H1 (cell line): ENCODE data around the gene VPS50.

Experiments used
- ATF2 ChIP-seq: IDR thresholded peaks from 2 replicates; pipeline ENCODE4 v1.6.1; 2012; ENCODE audit warnings: low read length, inconsistent platforms
- BCL11A ChIP-seq, 2 experiments: IDR thresholded peaks; one replicate each; pipeline ENCODE4 v1.6.1; 2011; ENCODE audit warnings: low read depth in 2 of 2, low read length in 2 of 2, mild to moderate bottlenecking in 2 of 2
- CTCF ChIP-seq, 3 experiments: IDR thresholded peaks; 1 replicate in 2 of 3; 2 replicates in 1 of 3; pipeline versions ENCODE4 v1.5.1 to v1.6.1; 2011; ENCODE audit warnings: low read length in 3 of 3, mild to moderate bottlenecking in 3 of 3, inconsistent platforms in 2 of 3, low read depth in 1 of 3, moderate library complexity in 1 of 3; ENCODE audit not compliant: insufficient read depth in 1 of 3; ENCODE audit errors: control extremely low read depth in 1 of 3
- EZH2 ChIP-seq: fragments of 200-600 bp; sonication (generic); IDR thresholded peaks from 2 replicates; pipeline ENCODE4 v1.7.1; 2012; ENCODE audit warnings: low read depth, mild to moderate bottlenecking, moderate library complexity, low read length, inconsistent platforms; ENCODE audit not compliant: severe bottlenecking
- POLR2A ChIP-seq, 2 experiments: IDR thresholded peaks; 1 replicate in 1 of 2; 2 replicates in 1 of 2; pipeline ENCODE4 v1.6.1; 2011; ENCODE audit warnings: low read depth in 2 of 2, low read length in 2 of 2, mild to moderate bottlenecking in 2 of 2; ENCODE audit errors: control extremely low read depth in 1 of 2
- SIN3A ChIP-seq, 2 experiments: IDR thresholded peaks in 1 of 2; conservative IDR thresholded peaks in 1 of 2; 2 replicates each; pipeline ENCODE4 v1.6.1; 2011 to 2012; ENCODE audit warnings: low read length in 2 of 2, improper control_type of control experiment in 1 of 2, low read depth in 1 of 2, mild to moderate bottlenecking in 1 of 2
- SIX5 ChIP-seq: IDR thresholded peaks from 2 replicates; pipeline ENCODE4 v1.6.1; 2011; ENCODE audit warnings: mild to moderate bottlenecking, low read depth, low read length
- SP2 ChIP-seq: IDR thresholded peaks from 2 replicates; pipeline ENCODE4 v1.6.1; 2012; ENCODE audit warnings: mild to moderate bottlenecking, low read length, inconsistent platforms
- TEAD4 ChIP-seq: IDR thresholded peaks from 2 replicates; pipeline ENCODE4 v1.6.1; 2012; ENCODE audit warnings: low read depth, low read length, inconsistent platforms, mixed read lengths

- TF ChIP-seq SIN3A (conservative IDR thresholded peaks at IDR 0.05 in 1 of 2, IDR thresholded peaks at IDR 0.05 in 1 of 2; ENCODE audit: low read depth in 1 of 2, low read length in 2 of 2), result no peak
- TF ChIP-seq CTCF (IDR thresholded peaks at IDR 0.05; ENCODE audit: control extremely low read depth in 1 of 3, insufficient read depth in 1 of 3, low read depth in 1 of 3, low read length in 3 of 3), result no peak
- TF ChIP-seq SP2, result no peak
- no peak for TF ChIP-seq EZH2
- TF ChIP-seq TEAD4, result no peak
- no peak for TF ChIP-seq BCL11A (IDR thresholded peaks at IDR 0.05; ENCODE audit: low read depth in 2 of 2, low read length in 2 of 2)
- no peak for TF ChIP-seq SIX5
- TF ChIP-seq POLR2A (IDR thresholded peaks at IDR 0.05; ENCODE audit: control extremely low read depth in 1 of 2, low read depth in 2 of 2, low read length in 2 of 2), result no peak
- TF ChIP-seq ATF2, result no peak
Observed at GRCh38 chr7:93239824-93240223, 7.7 kb downstream of the VPS50 start.
